Measurements from ENCODE around the gene GASK1A.

The GASK1A gene

GRCh38 chr3:42937334-42937733 lies 41.8 kb upstream of the GASK1A start:
- no peak overlapping the region for H3K4me3 Mint-ChIP-seq
- no peak overlapping the region for H3K27ac Mint-ChIP-seq
- peaks cover 4% of the 10 kb centered on the region for H3K27me3 Mint-ChIP-seq (ENCODE audit: low read depth)
- no peaks in the 10 kb centered on the region for H3K9me3 Mint-ChIP-seq
- H3K4me1 Mint-ChIP-seq, result no peaks in the 10 kb centered on the region
- no peak for TF ChIP-seq CTCF (IDR thresholded peaks at IDR 0.05; ENCODE audit: unreplicated experiment in 3 of 3)
- H3K36me3 Mint-ChIP-seq (ENCODE audit: low read depth), result no peaks in the 10 kb centered on the region

GRCh38 chr3:42942693-42943092 lies 36.4 kb upstream of the GASK1A start:
- no peak overlapping the region for H3K4me3 Mint-ChIP-seq
- no peak overlapping the region for H3K27ac Mint-ChIP-seq
- no peak for TF ChIP-seq CTCF (IDR thresholded peaks at IDR 0.05; ENCODE audit: unreplicated experiment in 3 of 3)
- no peaks in the 10 kb centered on the region for H3K4me1 Mint-ChIP-seq
- peaks cover 8% of the 10 kb centered on the region for H3K27me3 Mint-ChIP-seq (ENCODE audit: low read depth)
- no peaks in the 10 kb centered on the region for H3K36me3 Mint-ChIP-seq (ENCODE audit: low read depth)
- no peaks in the 10 kb centered on the region for H3K9me3 Mint-ChIP-seq

GRCh38 chr3:42946050-42946449 lies 33.1 kb upstream of the GASK1A start:
- no peak for TF ChIP-seq CTCF (IDR thresholded peaks at IDR 0.05; ENCODE audit: unreplicated experiment in 3 of 3)
- Mint-ChIP-seq H3K4me3 (no peak overlapping the region), H3K4me1 (no peaks in the 10 kb centered on the region), H3K36me3 (ENCODE audit: low read depth) (no peaks in the 10 kb centered on the region), H3K27me3 (ENCODE audit: low read depth) (peaks cover 22% of the 10 kb centered on the region), H3K9me3 (no peaks in the 10 kb centered on the region), H3K27ac (no peak overlapping the region)

- H3K27ac Mint-ChIP-seq, result no peak overlapping the region
- H3K27me3 Mint-ChIP-seq (ENCODE audit: low read depth), result peaks cover 24% of the 10 kb centered on the region
- no peaks in the 10 kb centered on the region for H3K36me3 Mint-ChIP-seq (ENCODE audit: low read depth)
- H3K4me1 Mint-ChIP-seq, result no peaks in the 10 kb centered on the region
- no peak overlapping the region for H3K4me3 Mint-ChIP-seq
- TF ChIP-seq CTCF (IDR thresholded peaks at IDR 0.05; ENCODE audit: unreplicated experiment in 3 of 3), result no peak
- H3K9me3 Mint-ChIP-seq, result no peaks in the 10 kb centered on the region
Measured at GRCh38 chr3:42957573-42957972, 21.5 kb upstream of the GASK1A start.

- H3K4me1 Mint-ChIP-seq, result no peaks in the 10 kb centered on the region
- TF ChIP-seq CTCF (IDR thresholded peaks at IDR 0.05; ENCODE audit: unreplicated experiment in 3 of 3), result no peak
- no peak overlapping the region for H3K4me3 Mint-ChIP-seq
- peaks cover 30% of the 10 kb centered on the region for H3K27me3 Mint-ChIP-seq (ENCODE audit: low read depth)
- no peaks in the 10 kb centered on the region for H3K9me3 Mint-ChIP-seq
- no peak overlapping the region for H3K27ac Mint-ChIP-seq
- no peaks in the 10 kb centered on the region for H3K36me3 Mint-ChIP-seq (ENCODE audit: low read depth)
Measured at GRCh38 chr3:42960282-42960681, 18.8 kb upstream of the GASK1A start.

- Mint-ChIP-seq H3K27me3 (ENCODE audit: low read depth) (peaks cover 32% of the 10 kb centered on the region), H3K36me3 (ENCODE audit: low read depth) (no peaks in the 10 kb centered on the region)
Measured at GRCh38 chr3:42960786-42961185, 18.3 kb upstream of the GASK1A start.

More at GRCh38 chr3:42960786-42961185, 18.3 kb upstream of the GASK1A start:
- no peak overlapping the region for H3K27ac Mint-ChIP-seq
- no peak for TF ChIP-seq CTCF (IDR thresholded peaks at IDR 0.05; ENCODE audit: unreplicated experiment in 3 of 3)
- no peaks in the 10 kb centered on the region for H3K4me1 Mint-ChIP-seq
- no peak overlapping the region for H3K4me3 Mint-ChIP-seq
- no peaks in the 10 kb centered on the region for H3K9me3 Mint-ChIP-seq
